ENCODE results near the gene PIEZO1. TPM values are rescaled to one million over a fixed set of nuclear protein-coding genes. Genes with fewer than 3 reads are reported as not detected.
"Not testable (repeated sequence)": the region's sequence is repeated elsewhere in the genome, so short reads cannot be mapped to it uniquely, and the experiment has no call there.

PIEZO1 gene
- total RNA-seq, 4 donors from 2014 or later = 81.2 to 145 (median 113) TPM

DNA sequence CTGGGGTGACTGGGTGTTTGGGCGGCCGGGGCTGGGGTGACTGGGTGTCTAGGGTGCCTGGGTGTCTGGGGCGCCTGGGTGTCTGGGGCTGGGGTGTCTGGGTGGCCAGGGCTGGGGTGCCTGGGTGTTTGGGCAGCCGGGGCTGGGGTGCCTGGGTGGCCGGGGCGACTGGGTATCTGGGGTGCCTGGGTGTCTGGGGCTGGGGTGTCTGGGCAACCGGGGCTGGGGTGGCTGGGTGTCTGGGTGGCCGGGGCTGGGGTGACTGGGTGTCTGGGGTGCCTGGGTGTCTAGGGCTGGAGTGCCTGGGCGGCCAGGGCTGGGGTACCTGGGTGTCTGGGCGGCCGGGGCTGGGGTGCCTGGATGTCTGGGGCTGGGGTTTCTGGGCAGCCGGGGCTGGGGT, 40.1 kb upstream of the PIEZO1 start:
- 55 to 94% methylated on average over 2 to 4 of the region's 12 CpGs for WGBS, 2 donors

DNA sequence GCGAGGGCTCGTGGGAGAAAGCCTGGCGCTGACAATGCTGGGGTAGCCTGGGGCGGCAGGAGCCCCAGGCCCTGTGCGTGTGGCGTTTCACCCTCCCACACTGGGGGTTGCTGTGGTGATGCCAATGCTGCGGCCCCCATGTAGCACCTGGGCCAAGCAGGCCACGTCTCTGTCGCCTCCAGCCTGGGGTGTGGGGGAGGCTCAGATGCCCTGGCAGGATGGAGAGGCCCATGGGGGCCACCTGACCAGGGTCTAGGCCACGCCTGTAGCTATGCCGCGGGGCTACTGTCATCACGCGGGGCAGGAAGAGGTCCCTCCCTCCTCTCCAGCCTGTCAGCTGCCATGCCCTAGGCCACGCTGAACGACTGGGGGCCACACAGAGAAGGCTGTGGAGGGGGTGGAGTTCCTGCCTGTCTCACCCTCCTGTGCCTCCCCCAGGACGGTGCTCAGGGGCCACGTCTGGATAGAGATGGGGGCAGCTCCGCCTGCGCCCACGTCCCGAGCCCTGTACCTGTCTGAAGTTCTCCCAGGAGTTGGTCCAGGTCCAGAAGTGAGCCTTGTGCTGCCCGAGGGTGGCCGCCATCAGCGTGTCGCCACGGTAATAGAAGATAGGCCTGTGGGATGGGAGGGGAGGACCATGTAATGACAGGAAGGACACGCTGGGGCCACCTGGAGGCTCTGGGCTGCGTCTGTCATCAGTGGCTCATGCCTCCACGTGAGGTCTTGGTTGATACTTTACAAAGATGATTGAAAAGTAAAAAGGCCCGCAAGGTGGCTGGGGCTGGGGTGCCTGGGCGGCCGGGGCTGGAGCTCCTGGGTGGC, 39.4 kb upstream of the PIEZO1 start:
- TF ChIP-seq, protein P1, sequence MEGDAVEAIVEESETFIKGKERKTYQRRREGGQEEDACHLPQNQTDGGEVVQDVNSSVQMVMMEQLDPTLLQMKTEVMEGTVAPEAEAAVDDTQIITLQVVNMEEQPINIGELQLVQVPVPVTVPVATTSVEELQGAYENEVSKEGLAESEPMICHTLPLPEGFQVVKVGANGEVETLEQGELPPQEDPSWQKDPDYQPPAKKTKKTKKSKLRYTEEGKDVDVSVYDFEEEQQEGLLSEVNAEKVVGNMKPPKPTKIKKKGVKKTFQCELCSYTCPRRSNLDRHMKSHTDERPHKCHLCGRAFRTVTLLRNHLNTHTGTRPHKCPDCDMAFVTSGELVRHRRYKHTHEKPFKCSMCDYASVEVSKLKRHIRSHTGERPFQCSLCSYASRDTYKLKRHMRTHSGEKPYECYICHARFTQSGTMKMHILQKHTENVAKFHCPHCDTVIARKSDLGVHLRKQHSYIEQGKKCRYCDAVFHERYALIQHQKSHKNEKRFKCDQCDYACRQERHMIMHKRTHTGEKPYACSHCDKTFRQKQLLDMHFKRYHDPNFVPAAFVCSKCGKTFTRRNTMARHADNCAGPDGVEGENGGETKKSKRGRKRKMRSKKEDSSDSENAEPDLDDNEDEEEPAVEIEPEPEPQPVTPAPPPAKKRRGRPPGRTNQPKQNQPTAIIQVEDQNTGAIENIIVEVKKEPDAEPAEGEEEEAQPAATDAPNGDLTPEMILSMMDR (IDR thresholded peaks at IDR 0.05) = no peak
- no peak for TF ChIP-seq POLR2A (IDR thresholded peaks at IDR 0.05)
- Histone ChIP-seq H3K27me3 (no peaks in the 10 kb centered on the region), H3K4me1 (no peaks in the 10 kb centered on the region), H3K27ac (no peak overlapping the region), H3K9me3 (no peaks in the 10 kb centered on the region), H3K4me3 (replicated peaks in 1 of 3) (no peak overlapping the region), H3K36me3 (no peaks in the 10 kb centered on the region)
- 89 to 91% methylated on average over 22 to 31 of the region's 33 CpGs for WGBS, 2 donors
- intact Hi-C loops (cut with DNase I) = no loop called here
- no peak for DNase-seq

More for the DNA sequence above, 40.1 kb upstream of the PIEZO1 start:
- H3K4me3 ChIP-seq (replicated peaks in 1 of 3) = no peak overlapping the region
- H3K27me3 ChIP-seq = no peaks in the 10 kb centered on the region
- no peak for DNase-seq
- H3K36me3 ChIP-seq = no peaks in the 10 kb centered on the region
- TF ChIP-seq, protein P1 (IDR thresholded peaks at IDR 0.05) = no peak
- TF ChIP-seq POLR2A (IDR thresholded peaks at IDR 0.05) = no peak
- no peaks in the 10 kb centered on the region for H3K9me3 ChIP-seq
- no peak overlapping the region for H3K27ac ChIP-seq
- no peaks in the 10 kb centered on the region for H3K4me1 ChIP-seq
- intact Hi-C loops (cut with DNase I) = no loop called here

DNA sequence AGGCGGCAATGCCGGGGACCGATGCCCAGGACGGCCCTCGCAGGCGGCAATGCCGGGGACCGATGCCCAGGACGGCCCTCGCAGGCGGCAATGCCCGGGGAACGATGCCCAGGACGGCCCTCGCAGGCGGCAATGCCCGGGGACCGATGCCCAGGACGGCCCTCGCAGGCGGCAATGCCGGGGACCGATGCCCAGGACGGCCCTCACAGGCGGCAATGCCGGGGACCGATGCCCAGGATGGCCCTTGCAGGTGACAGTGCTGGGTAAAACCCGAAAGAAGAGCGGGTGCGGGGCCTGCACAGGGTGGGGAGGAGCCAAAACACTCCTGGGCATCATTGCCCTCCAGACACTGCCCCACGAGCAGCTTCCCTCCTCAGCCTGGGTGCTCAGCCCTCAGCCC, 38.6 kb upstream of the PIEZO1 start:
- H3K4me1 ChIP-seq; H3K27me3 ChIP-seq; H3K4me3 ChIP-seq (replicated peaks in 1 of 3); H3K36me3 ChIP-seq; intact Hi-C loops (cut with DNase I); H3K27ac ChIP-seq; DNase-seq; H3K9me3 ChIP-seq: not testable (repeated sequence)
- 96 to 99% methylated on average over 7 to 10 of the region's 31 CpGs for whole genome bisulfite sequencing, 2 donors

DNA sequence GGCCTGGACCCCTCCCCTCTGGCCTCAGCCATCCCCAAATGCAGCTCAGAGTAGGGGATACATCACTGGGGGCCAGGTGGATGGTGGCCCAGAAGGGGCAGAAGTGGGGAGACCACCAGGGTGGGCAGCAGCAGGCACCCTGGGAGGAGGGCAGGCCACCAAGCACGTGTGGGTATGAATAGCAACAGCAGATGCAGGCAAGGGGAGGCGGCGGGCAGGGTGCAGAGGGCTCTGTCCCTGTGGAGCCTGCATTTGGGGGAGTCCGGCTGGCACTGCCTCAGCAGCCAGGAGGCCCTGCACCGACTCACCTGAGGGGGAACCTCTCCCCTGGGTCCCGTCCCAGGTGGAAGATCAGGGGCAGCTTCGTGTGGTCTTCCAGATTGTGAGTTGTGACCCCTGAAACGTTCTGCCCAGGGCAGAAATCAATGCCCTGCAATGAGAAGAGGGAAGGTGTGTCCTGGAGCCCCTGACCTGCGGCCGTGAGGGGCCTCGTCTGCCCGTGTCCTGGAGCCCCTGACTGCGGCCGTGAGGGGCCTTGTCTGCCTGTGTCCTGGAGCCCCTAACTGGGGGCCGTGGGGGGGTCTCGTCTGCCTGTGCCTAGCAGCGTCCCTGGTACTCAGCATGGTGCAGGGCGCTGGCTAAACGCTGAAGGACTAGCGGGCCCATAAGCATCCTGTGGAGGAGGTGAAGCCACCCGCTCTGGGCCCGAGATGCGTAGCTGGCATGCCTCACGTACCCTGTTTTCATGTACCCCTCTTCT, 37.4 kb upstream of the PIEZO1 start:
- no peak overlapping the region for H3K27ac ChIP-seq
- DNase-seq = no peak
- no peak overlapping the region for H3K4me3 ChIP-seq (replicated peaks in 1 of 3)
- TF ChIP-seq, protein P1 (IDR thresholded peaks at IDR 0.05) = no peak
- no peak for TF ChIP-seq POLR2A (IDR thresholded peaks at IDR 0.05)
- intact Hi-C loops (cut with DNase I) = no loop called here
- no peaks in the 10 kb centered on the region for H3K27me3 ChIP-seq
- no peaks in the 10 kb centered on the region for H3K4me1 ChIP-seq
- no peaks in the 10 kb centered on the region for H3K36me3 ChIP-seq
- WGBS, 2 donors = 95 to 98% methylated on average over 8 to 15 of the region's 24 CpGs
- no peaks in the 10 kb centered on the region for H3K9me3 ChIP-seq

DNA sequence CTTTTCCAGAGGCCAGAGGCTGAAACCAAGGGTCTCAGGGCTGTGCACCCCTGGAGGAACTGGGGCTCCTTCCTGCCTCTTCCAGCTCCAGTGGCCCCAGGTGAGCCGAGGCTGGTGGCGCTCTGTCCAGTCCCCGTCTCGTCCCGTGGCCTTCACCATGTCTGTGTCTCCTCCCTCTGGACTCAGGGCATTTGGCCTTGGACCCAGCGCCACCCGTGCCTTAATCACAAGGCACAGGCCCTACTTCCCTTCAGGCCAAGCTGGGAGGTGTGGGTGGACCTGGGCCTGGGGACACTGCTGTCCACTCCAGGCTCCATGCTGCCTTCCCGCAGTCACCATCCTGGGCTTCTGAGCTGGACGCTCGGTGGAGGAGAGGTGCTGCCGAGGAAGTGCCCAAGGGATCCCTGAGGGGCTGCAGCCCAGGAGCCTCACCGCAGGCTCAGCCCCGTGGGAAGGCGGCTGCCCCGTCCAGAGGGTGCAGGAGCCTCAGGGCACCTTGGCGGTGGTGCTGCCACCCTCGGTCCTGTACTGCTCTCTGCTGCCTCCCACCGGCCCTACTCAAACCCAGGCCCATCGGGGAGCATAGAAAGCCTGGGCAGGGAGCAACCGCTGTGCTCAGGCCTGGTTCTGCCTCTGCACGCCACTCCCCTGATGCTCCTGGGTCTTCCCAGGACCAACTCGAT, 36.3 kb upstream of the PIEZO1 start:
- 87 to 94% methylated on average over 5 to 16 of the region's 22 CpGs for WGBS, 2 donors
- intact Hi-C loops (cut with DNase I) = no loop called here
- Histone ChIP-seq H3K4me1 (no peaks in the 10 kb centered on the region), H3K36me3 (no peaks in the 10 kb centered on the region), H3K9me3 (no peaks in the 10 kb centered on the region), H3K27me3 (no peaks in the 10 kb centered on the region), H3K4me3 (replicated peaks in 1 of 3) (no peak overlapping the region), H3K27ac (no peak overlapping the region)
- no peak for TF ChIP-seq POLR2A (IDR thresholded peaks at IDR 0.05)
- TF ChIP-seq, protein P1 (IDR thresholded peaks at IDR 0.05) = no peak
- no peak for DNase-seq
